Prostate gland (tissue), 2 donors: Measurements from ENCODE around the gene SH3TC1.

Experiments
- CTCF ChIP-seq, 4 experiments: fragments of 200-600 bp in 2 of 4; fragments of 450-650 bp in 2 of 4; sonication (generic) in 2 of 4; IDR thresholded peaks; 1 replicate in 3 of 4; 2 replicates in 1 of 4; pipeline ENCODE4 v1.5.1; 2016 to 2019; ENCODE audit warnings: antibody characterized with exemption in 4 of 4, mild to moderate bottlenecking in 2 of 4, moderate library complexity in 2 of 4
- POLR2A ChIP-seq: fragments of 450-650 bp; IDR thresholded peaks from one replicate; pipeline ENCODE4 v1.6.1; 2016; ENCODE audit warnings: antibody characterized with exemption, mild to moderate bottlenecking
- POLR2AphosphoS5 ChIP-seq: sonication (generic); formaldehyde crosslinking; IDR thresholded peaks from one replicate; pipeline ENCODE4 v1.6.1; 2017; ENCODE audit warnings: antibody characterized with exemption

DNA sequence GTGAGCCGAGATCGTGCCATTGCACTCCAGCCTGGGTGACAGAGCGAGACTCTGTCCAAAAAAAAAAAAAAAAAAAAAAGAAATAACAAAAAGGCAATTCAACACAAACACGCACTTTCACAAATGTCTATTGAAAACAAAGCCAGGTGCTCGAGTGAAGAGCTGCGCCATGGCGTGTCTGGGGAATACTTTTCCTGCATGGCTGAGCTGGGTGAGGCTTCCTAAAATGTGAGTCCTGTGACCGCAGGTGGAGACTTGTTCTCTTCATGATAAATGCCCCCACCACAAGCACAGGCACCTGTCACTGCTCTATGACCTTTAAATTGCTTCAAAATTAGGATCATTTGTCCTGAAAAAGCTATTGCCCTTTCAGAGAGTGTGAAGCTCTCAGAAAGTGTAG is 36.5 kb upstream of the SH3TC1 start:
- no peak for TF ChIP-seq POLR2A
- no peak for TF ChIP-seq CTCF (IDR thresholded peaks at IDR 0.05)
- TF ChIP-seq POLR2AphosphoS5, result no peak
